Upper lobe of left lung (tissue), 4 donors: Measurements from ENCODE around the gene MRC2.
"Not testable (repeated sequence)": the region's sequence is repeated elsewhere in the genome, so short reads cannot be mapped to it uniquely, and the experiment has no call there.

ENCODE experiments used
- CTCF ChIP-seq, 6 experiments: fragments of 450-650 bp in 4 of 6; fragments of 200-600 bp in 2 of 6; sonication (generic) in 2 of 6; IDR thresholded peaks; one replicate each; pipeline ENCODE4 v1.5.1; 2016 to 2019; ENCODE audit warnings: antibody characterized with exemption in 6 of 6
- EP300 ChIP-seq, 4 donors: sonication (generic); formaldehyde crosslinking; IDR thresholded peaks; one replicate each; pipeline ENCODE4 v1.5.1; 2017; ENCODE audit warnings: antibody characterized with exemption in 4 of 4, control low read depth in 2 of 4
- POLR2A ChIP-seq, 4 donors: fragments of 450-650 bp; IDR thresholded peaks; one replicate each; pipeline ENCODE4 v1.5.1; 2016 to 2017; ENCODE audit warnings: antibody characterized with exemption in 4 of 4, mild to moderate bottlenecking in 2 of 4
- POLR2AphosphoS5 ChIP-seq, 2 donors: sonication (generic); formaldehyde crosslinking; IDR thresholded peaks; one replicate each; pipeline ENCODE4 v1.5.1; 2017; ENCODE audit warnings: antibody characterized with exemption in 2 of 2

GRCh38 chr17:62603783-62604182, 23.7 kb upstream of the MRC2 start:
- not testable (repeated sequence) for TF ChIP-seq POLR2A, CTCF, EP300, POLR2AphosphoS5 (IDR thresholded peaks at IDR 0.05)
